Suprapubic skin (tissue), 4 donors: Measurements from ENCODE around the gene TULP4.
"Not testable (repeated sequence)": the region's sequence is repeated elsewhere in the genome, so short reads cannot be mapped to it uniquely, and the experiment has no call there.

Experiments
- EP300 ChIP-seq: sonication (generic); formaldehyde crosslinking; IDR thresholded peaks from one replicate; pipeline ENCODE4 v1.6.1; 2017; ENCODE audit warnings: antibody characterized with exemption
- POLR2A ChIP-seq, 2 donors: fragments of 450-650 bp; IDR thresholded peaks; one replicate each; pipeline ENCODE4 v1.6.1; 2017; ENCODE audit warnings: antibody characterized with exemption in 2 of 2, mild to moderate bottlenecking in 2 of 2, moderate library complexity in 2 of 2
- POLR2AphosphoS5 ChIP-seq, 3 donors: sonication (generic); formaldehyde crosslinking; IDR thresholded peaks; one replicate each; pipeline ENCODE4 v1.6.1; 2017; ENCODE audit warnings: antibody characterized with exemption in 3 of 3
- TF ChIP-seq, protein P1 (sequence below), 2 donors: fragments of 200-600 bp in 1 of 2; fragments of 450-650 bp in 1 of 2; sonication (generic) in 1 of 2; IDR thresholded peaks; one replicate each; pipeline ENCODE4 v1.5.1; 2016 to 2019; ENCODE audit warnings: antibody characterized with exemption in 2 of 2, mild to moderate bottlenecking in 1 of 2, moderate library complexity in 1 of 2

DNA sequence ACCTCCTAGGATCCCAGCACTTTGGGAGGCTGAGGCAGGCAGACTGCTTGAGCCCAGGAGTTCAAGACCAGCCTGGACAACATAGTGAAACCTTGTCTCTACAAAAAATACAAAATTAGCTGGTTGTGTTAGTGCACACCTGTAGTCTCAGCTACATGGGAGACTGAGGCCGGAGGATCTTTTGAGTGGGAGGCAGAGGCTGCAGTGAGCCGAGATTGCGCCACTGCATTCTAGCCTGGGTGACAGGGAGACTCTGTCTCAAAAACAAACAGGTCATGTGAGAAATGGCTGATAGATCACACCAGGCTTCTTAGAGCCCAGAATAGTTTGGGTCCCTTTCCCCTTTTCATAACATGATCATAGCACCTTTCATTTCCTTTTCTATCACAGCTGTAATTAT is 244.8 kb downstream of the TULP4 start:
- TF ChIP-seq, protein P1, sequence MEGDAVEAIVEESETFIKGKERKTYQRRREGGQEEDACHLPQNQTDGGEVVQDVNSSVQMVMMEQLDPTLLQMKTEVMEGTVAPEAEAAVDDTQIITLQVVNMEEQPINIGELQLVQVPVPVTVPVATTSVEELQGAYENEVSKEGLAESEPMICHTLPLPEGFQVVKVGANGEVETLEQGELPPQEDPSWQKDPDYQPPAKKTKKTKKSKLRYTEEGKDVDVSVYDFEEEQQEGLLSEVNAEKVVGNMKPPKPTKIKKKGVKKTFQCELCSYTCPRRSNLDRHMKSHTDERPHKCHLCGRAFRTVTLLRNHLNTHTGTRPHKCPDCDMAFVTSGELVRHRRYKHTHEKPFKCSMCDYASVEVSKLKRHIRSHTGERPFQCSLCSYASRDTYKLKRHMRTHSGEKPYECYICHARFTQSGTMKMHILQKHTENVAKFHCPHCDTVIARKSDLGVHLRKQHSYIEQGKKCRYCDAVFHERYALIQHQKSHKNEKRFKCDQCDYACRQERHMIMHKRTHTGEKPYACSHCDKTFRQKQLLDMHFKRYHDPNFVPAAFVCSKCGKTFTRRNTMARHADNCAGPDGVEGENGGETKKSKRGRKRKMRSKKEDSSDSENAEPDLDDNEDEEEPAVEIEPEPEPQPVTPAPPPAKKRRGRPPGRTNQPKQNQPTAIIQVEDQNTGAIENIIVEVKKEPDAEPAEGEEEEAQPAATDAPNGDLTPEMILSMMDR (IDR thresholded peaks at IDR 0.05), result not testable (repeated sequence)
- not testable (repeated sequence) for TF ChIP-seq POLR2A (IDR thresholded peaks at IDR 0.05); POLR2AphosphoS5 (IDR thresholded peaks at IDR 0.05); EP300
